HG03520 (cell line): ENCODE data around the gene VPS35L.
"Not testable (repeated sequence)": the region's sequence is repeated elsewhere in the genome, so short reads cannot be mapped to it uniquely, and the experiment has no call there.

Experiments
- ATAC-seq: cut with Tn5 transposase; IDR thresholded peaks from one replicate; pipeline ENCODE4 v1.9.1; 2021; ENCODE audit warnings: mild to moderate bottlenecking, moderate library complexity; ENCODE audit not compliant: unreplicated experiment

Gene VPS35L

GRCh38 chr16:19642501-19642900, 87.0 kb downstream of the VPS35L start:
- no peak for ATAC-seq

- no peak for ATAC-seq
These were observed 89.4 kb downstream of the VPS35L start for GRCh38 chr16:19644877-19645276.

GRCh38 chr16:19645557-19645981, 90.1 kb downstream of the VPS35L start:
- ATAC-seq, result no peak

GRCh38 chr16:19649980-19650379, 94.5 kb downstream of the VPS35L start:
- ATAC-seq, result no peak

GRCh38 chr16:19654147-19654546, 98.6 kb downstream of the VPS35L start:
- no peak for ATAC-seq

- no peak for ATAC-seq
These were observed 99.8 kb downstream of the VPS35L start for GRCh38 chr16:19655242-19655777.

- no peak for ATAC-seq
These were observed 102.3 kb downstream of the VPS35L start for GRCh38 chr16:19657831-19658230.

GRCh38 chr16:19659554-19659953, 104.1 kb downstream of the VPS35L start:
- no peak for ATAC-seq

GRCh38 chr16:19660432-19660831, 104.9 kb downstream of the VPS35L start:
- ATAC-seq, result no peak

- no peak for ATAC-seq
These were observed 106.8 kb downstream of the VPS35L start for GRCh38 chr16:19662351-19662750.

GRCh38 chr16:19664166-19664565, 108.7 kb downstream of the VPS35L start:
- ATAC-seq, result no peak

GRCh38 chr16:19665313-19665712, 109.8 kb downstream of the VPS35L start:
- ATAC-seq, result not testable (repeated sequence)

- ATAC-seq, result no peak
These were observed 111.0 kb downstream of the VPS35L start for GRCh38 chr16:19666477-19666876.

GRCh38 chr16:19672378-19672777, 116.9 kb downstream of the VPS35L start:
- ATAC-seq, result no peak

- ATAC-seq, result no peak
These were observed 119.0 kb downstream of the VPS35L start for GRCh38 chr16:19674485-19674884.

- no peak for ATAC-seq
These were observed 121.9 kb downstream of the VPS35L start for GRCh38 chr16:19677402-19677801.

- no peak for ATAC-seq
These were observed 123.3 kb downstream of the VPS35L start for GRCh38 chr16:19678804-19679203.

- ATAC-seq, result not testable (repeated sequence)
These were observed 123.8 kb downstream of the VPS35L start for GRCh38 chr16:19679281-19679680.

- no peak for ATAC-seq
These were observed 125.4 kb downstream of the VPS35L start for GRCh38 chr16:19680881-19681340.

GRCh38 chr16:19681637-19682036, 126.1 kb downstream of the VPS35L start:
- no peak for ATAC-seq

- no peak for ATAC-seq
These were observed 128.1 kb downstream of the VPS35L start for GRCh38 chr16:19683453-19684236.

- no peak for ATAC-seq
These were observed 129.7 kb downstream of the VPS35L start for GRCh38 chr16:19685176-19685575.
